Panc1 (cell line): ENCODE results near the gene NDUFA11. TPM values are rescaled to one million over a fixed set of nuclear protein-coding genes. Genes with fewer than 3 reads are reported as not detected.

ENCODE experiments used
- ATAC-seq: fragments of 200-7000 bp; cut with Tn5 transposase; 2 replicates; pipeline ENCODE4 v1.9.1; 2020; ENCODE audit warnings: mild to moderate bottlenecking, moderate library complexity
- BruUV-seq: library from RNA; stranded (reverse); fragments of 400-500 nt; replicated peaks from 2 replicates; lab custom pipeline; 2021; lab: Mats Ljungman, UMichigan
- CTCF ChIA-PET: fragments of 300-600 bp; sonication (Branson Sonifier 250); formaldehyde crosslinking; loops from one replicate; lab custom pipeline; 2022; ENCODE audit warnings: antibody characterized with exemption; lab: Charles Lee
- POLR2A ChIA-PET: fragments of 300-600 bp; sonication (Branson Sonifier 250); formaldehyde crosslinking; loops from one replicate; lab custom pipeline; 2022; ENCODE audit warnings: antibody characterized with exemption; lab: Charles Lee
- DNase-seq: peaks from one replicate; pipeline ENCODE4 v3.0.0-alpha.2; 2010; ENCODE audit warnings: low read depth, low spot score
- H3K27ac ChIP-seq: 2 replicates; pipeline ENCODE4 v1.5.1; 2011; ENCODE audit warnings: mild to moderate bottlenecking, low read length, inconsistent platforms
- H3K27me3 ChIP-seq: fragments of 200-500 bp; sonication (Bioruptor generic); 2 replicates; pipeline ENCODE4 v1.6.0; 2014; ENCODE audit warnings: low read length, inconsistent platforms; ENCODE audit not compliant: control insufficient read depth, insufficient read depth
- H3K36me3 ChIP-seq: fragments of 200-500 bp; sonication (Bioruptor generic); 2 replicates; pipeline ENCODE4 v1.5.1; 2014; ENCODE audit warnings: inconsistent platforms, mild to moderate bottlenecking, low read length, moderate library complexity; ENCODE audit not compliant: control insufficient read depth, insufficient read depth
- H3K4me1 ChIP-seq: 2 replicates; pipeline ENCODE4 v1.5.1; 2011; ENCODE audit warnings: inconsistent platforms, mild to moderate bottlenecking, low read length, moderate library complexity; ENCODE audit not compliant: control insufficient read depth, insufficient read depth
- H3K4me3 ChIP-seq, 2 experiments: 2 replicates each; pipeline ENCODE4 v1.5.1; 2011 to 2012; ENCODE audit warnings: low read depth in 2 of 2, low read length in 2 of 2, mild to moderate bottlenecking in 2 of 2, inconsistent platforms in 1 of 2, moderate library complexity in 1 of 2
- H3K9me3 ChIP-seq: fragments of 200-500 bp; sonication (Bioruptor generic); 2 replicates; pipeline ENCODE4 v1.5.1; 2014; ENCODE audit warnings: low read depth, mild to moderate bottlenecking, inconsistent platforms, low read length, moderate library complexity; ENCODE audit not compliant: control insufficient read depth, insufficient read depth
- CTCF ChIP-seq: fragments of 450-650 bp; IDR thresholded peaks from 2 replicates; pipeline ENCODE4 v1.5.1; 2017; ENCODE audit warnings: mild to moderate bottlenecking
- POLR2AphosphoS5 ChIP-seq: IDR thresholded peaks from 2 replicates; pipeline ENCODE4 v1.6.1; 2012; ENCODE audit warnings: mild to moderate bottlenecking, low read depth, low read length, moderate library complexity
- SIN3A ChIP-seq: IDR thresholded peaks from 2 replicates; pipeline ENCODE4 v1.6.1; 2012; ENCODE audit warnings: low read depth, mild to moderate bottlenecking, low read length, moderate library complexity, borderline replicate concordance; ENCODE audit not compliant: insufficient read depth
- TCF7L2 ChIP-seq: IDR thresholded peaks from 2 replicates; pipeline ENCODE4 v1.6.1; 2011; ENCODE audit warnings: mild to moderate bottlenecking, low read depth, low read length, inconsistent platforms
- in situ Hi-C: cut with HindIII; loops from 2 replicates; pipeline ENCODE4 v1.10.0; 2016; ENCODE audit warnings: low sequenced_read_pairs, low pct_unique_long_range_greater_than_20kb
- intact Hi-C: fragments of 100-400 bp; cut with micrococcal nuclease; formaldehyde crosslinking; loops from one replicate; pipeline ENCODE4 v1.10.0; 2022; ENCODE audit not compliant: unreplicated experiment
- total RNA-seq: library from RNA; stranded (reverse); gene quantifications from one replicate; pipeline ENCODE4 v1.2.1, GENCODE V29; 2021; ENCODE audit not compliant: unreplicated experiment
- TF ChIP-seq, protein P1 (sequence below), 2 experiments: IDR thresholded peaks; 2 replicates each; pipeline ENCODE4 v1.6.1; 2011 to 2012; ENCODE audit warnings: low read depth in 2 of 2, control low read depth in 1 of 2, low read length in 1 of 2, mild to moderate bottlenecking in 1 of 2, moderate library complexity in 1 of 2; ENCODE audit not compliant: insufficient read depth in 1 of 2

NDUFA11 gene
- total RNA-seq, 1 experiment from 2014 or later: 242 TPM

- TF ChIP-seq, protein P1, sequence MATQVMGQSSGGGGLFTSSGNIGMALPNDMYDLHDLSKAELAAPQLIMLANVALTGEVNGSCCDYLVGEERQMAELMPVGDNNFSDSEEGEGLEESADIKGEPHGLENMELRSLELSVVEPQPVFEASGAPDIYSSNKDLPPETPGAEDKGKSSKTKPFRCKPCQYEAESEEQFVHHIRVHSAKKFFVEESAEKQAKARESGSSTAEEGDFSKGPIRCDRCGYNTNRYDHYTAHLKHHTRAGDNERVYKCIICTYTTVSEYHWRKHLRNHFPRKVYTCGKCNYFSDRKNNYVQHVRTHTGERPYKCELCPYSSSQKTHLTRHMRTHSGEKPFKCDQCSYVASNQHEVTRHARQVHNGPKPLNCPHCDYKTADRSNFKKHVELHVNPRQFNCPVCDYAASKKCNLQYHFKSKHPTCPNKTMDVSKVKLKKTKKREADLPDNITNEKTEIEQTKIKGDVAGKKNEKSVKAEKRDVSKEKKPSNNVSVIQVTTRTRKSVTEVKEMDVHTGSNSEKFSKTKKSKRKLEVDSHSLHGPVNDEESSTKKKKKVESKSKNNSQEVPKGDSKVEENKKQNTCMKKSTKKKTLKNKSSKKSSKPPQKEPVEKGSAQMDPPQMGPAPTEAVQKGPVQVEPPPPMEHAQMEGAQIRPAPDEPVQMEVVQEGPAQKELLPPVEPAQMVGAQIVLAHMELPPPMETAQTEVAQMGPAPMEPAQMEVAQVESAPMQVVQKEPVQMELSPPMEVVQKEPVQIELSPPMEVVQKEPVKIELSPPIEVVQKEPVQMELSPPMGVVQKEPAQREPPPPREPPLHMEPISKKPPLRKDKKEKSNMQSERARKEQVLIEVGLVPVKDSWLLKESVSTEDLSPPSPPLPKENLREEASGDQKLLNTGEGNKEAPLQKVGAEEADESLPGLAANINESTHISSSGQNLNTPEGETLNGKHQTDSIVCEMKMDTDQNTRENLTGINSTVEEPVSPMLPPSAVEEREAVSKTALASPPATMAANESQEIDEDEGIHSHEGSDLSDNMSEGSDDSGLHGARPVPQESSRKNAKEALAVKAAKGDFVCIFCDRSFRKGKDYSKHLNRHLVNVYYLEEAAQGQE (IDR thresholded peaks at IDR 0.05; ENCODE audit: insufficient read depth in 1 of 2, low read depth in 2 of 2, low read length in 1 of 2): no peak
- no peak for TF ChIP-seq CTCF
- no peak for TF ChIP-seq TCF7L2
- no peak for TF ChIP-seq POLR2AphosphoS5
- TF ChIP-seq SIN3A: no peak
- Histone ChIP-seq H3K27me3 (no peaks in the 10 kb centered on the region), H3K27ac (no peak overlapping the region), H3K36me3 (no peaks in the 10 kb centered on the region), H3K9me3 (no peaks in the 10 kb centered on the region), H3K4me1 (no peaks in the 10 kb centered on the region), H3K4me3 (no peak overlapping the region)
- no TSS peak for BruUV-seq
- intact Hi-C loops: no loop called here
- in situ Hi-C loops: no loop called here
- ATAC-seq (no peak), DNase-seq (no peak)
- ChIA-PET POLR2A (no interaction called here), CTCF (no interaction called here)
Observed at GRCh38 chr19:5882421-5882968, 21.1 kb downstream of the NDUFA11 start.

DNA sequence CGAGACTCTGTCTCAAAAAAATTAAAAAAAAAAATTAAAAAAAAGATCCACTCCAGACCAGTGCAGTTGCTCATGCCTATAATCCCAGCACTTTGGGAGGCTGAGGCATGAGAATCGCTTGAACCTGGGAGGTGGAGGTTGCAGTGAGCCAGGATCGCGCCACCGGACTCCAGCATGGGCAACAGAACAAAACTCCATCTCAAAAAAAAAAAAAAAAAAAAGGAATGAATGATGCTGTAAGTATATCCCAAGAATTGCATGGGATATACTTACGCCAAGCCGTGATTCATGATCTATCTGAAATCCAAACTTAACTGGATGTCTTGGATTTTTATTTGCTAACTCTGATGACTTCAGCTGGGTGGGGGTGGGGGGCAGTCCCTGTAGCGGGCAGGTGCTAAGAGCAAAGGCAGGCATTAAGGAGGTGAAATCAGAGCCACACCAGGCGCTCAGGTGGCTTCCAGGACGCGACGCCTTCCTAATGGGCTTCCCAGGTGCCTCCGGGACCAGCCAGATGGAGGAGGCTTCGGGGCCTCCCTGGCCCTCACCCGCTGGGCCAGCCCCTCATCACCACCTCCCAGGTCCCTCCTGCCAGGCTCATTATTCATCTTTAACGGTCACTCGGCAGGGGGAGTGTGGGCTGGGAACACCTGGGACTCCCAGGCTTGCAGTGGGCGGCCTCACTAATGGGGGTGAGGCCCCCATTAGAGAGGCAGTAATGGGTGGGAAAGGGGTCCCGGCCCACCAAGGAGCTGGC lies 21.9 kb downstream of the NDUFA11 start:
- ChIA-PET POLR2A (no interaction called here), CTCF (no interaction called here)
- in situ Hi-C loops: no loop called here
- no TSS peak for BruUV-seq
- H3K4me3 ChIP-seq: no peak overlapping the region
- no peak for TF ChIP-seq CTCF
- TF ChIP-seq TCF7L2: no peak
- TF ChIP-seq POLR2AphosphoS5: no peak
- TF ChIP-seq, protein P1 (IDR thresholded peaks at IDR 0.05; ENCODE audit: insufficient read depth in 1 of 2, low read depth in 2 of 2, low read length in 1 of 2): no peak
- no peak for TF ChIP-seq SIN3A
- no peaks in the 10 kb centered on the region for H3K9me3 ChIP-seq
- no peak for DNase-seq
- no peak for ATAC-seq
- intact Hi-C loops: no loop called here
- H3K27ac ChIP-seq: no peak overlapping the region
- H3K27me3 ChIP-seq: no peaks in the 10 kb centered on the region
- no peaks in the 10 kb centered on the region for H3K4me1 ChIP-seq
- H3K36me3 ChIP-seq: no peaks in the 10 kb centered on the region
